Anterior cingulate cortex (tissue), 58 donors: Measurements from ENCODE around the gene CRB1.
"Not testable (repeated sequence)": the region's sequence is repeated elsewhere in the genome, so short reads cannot be mapped to it uniquely, and the experiment has no call there.

Experiments used
- DNase-seq, 58 donors: peaks; one replicate each; lab custom pipeline; 2025; lab: John Stamatoyannopoulos, UW

Gene CRB1

DNA sequence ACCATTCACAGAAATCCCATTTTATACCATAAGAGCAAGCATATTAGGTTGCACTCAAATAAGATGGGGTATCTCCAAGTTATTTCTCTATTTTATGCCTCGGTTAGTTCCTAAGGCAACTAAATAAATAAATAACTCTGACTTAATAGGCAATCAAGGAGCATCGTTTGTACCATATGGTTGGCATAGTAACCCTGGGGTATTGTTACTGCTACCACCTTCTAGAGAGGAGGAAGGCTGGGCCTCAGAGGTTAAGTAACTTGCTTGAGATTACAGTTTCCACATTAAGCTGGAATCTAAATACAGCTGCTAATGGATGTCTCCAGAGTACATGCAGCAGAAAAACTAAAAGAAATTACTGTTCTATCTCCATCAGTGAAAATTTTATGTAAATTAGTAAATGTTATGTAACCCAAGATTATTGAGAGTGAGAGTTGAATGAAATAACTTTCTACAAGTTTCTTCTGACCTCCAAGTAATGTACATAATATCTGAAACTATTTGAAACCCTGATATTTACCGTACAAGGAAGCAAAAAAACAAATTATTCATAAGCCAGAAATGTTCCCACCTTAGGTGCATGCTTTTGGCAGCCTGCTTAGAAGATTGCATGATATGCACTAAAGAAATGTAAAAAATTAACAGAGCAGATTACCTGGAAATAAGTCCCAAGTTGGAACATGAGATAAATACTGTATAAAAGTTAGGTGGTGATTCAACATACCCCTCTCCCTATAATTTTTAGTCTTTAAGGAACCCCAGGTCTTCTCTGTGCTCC lies 127.0 kb downstream of the CRB1 start:
- no peak for DNase-seq

DNA sequence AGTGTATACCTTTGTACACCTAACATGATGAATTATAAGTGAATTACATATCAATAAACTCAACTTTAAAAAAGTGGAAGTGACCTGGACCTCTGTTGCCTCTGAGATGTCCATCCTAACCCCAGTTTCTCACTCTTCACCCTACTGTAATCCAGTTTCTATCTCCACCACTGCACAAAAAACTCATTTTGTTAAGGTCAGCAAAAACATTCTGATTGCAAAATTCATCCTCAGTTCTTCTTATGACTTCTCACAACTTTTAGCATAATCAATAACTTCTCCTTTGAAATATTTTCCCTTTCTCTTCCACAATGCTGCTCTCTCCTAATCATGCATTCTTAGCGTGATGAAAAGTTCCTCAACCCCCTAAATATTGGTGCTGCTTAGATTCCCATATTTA lies 129.8 kb downstream of the CRB1 start:
- DNase-seq = no peak

DNA sequence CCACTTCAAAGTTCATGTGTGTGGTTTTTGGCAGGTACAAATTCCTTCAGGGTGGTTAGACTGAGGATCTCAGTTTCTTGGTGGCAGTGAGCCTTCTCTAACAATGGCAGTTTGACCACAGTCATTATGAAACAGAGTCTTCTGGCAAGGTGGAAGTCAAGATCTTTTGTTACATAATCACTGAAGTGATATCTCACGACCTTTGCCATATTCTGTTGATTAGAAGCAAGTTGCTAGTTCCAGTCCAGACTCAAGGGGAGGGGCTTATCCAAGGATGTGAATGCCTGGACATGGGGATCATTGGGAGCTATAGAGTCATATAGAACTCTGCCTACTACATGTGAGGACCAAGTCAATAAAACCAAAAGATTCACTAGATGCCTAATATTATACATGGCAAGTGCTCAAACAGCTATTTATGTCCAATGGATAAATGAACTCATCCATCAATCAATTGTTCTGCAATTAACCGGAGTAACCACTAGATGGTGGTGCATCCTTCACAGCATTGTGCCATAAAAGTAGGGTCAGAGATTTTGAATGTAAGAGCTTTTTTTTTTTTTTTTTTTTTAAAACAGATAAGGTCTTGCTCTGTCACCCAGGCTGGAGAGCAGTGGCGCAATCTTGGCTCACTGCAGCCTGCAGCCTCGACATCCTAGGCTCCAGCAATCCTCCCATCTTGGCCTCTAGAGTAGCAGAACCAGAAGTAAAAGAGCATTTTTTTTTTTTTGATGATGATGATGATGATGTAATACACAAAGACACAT lies 131.9 kb downstream of the CRB1 start:
- no peak for DNase-seq

GRCh38 chr1:197400522-197400902 lies 132.5 kb downstream of the CRB1 start:
- no peak for DNase-seq

GRCh38 chr1:197402189-197402588 lies 134.1 kb downstream of the CRB1 start:
- no peak for DNase-seq

GRCh38 chr1:197404774-197405173 lies 136.7 kb downstream of the CRB1 start:
- not testable (repeated sequence) for DNase-seq

DNA sequence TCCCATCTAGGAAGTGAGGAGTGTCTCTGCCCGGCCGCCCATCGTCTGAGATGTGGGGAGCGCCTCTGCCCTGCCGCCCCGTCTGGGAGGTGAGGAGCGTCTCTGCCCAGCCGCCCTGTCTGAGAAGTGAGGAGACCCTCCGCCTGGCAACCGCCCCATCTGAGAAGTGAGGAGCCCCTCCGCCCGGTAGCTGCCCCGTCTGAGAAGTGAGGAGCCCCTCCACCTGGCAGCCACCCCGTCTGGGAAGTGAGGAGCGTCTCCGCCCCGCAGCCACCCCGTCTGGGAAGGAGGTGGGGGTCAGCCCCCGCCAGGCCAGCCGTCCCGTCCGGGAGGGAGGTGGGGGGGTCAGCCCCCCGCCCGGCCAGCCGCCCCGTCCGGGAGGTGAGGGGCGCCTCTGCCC lies 137.6 kb downstream of the CRB1 start:
- DNase-seq = not testable (repeated sequence)

GRCh38 chr1:197413564-197413963 lies 145.5 kb downstream of the CRB1 start:
- no peak for DNase-seq

DNA sequence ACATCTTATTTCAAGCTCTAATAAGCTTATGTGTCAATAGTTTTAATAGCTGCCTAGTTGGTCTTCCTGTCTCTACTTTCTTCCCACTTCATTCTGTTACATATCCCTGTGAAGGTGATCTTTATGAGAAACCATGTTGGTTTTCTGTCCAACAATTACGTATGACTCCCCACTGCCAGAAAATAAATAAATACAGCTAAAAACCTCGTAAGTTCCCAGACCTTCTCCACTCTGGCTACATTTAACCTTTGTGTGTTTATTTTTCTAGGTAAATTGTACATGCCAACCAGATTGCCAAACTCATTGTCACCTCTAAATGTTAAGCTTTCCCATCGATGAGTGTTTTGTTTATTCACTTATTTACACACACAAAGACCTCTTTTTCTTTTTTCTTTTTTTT lies 147.2 kb downstream of the CRB1 start:
- no peak for DNase-seq

DNA sequence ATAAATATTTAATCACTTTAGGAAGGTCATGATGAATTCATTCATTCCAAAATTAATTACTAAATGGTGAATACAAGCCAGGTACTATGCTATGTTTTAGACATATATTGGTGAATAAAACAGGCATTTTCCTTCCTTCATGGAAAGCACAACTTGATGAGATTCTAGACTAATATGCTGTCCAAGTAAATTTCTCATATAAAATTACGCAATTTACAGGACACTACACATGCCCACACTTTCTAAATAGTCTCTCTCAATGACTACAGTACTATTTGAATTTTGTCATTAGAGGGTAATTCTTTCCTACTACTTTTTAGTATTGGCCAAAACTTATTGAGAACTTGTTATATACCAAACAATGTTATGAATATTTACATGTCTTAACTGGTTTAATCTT lies 150.6 kb downstream of the CRB1 start:
- DNase-seq = no peak

- DNase-seq = no peak
These were observed 154.9 kb downstream of the CRB1 start for GRCh38 chr1:197422993-197423392.

GRCh38 chr1:197424380-197424779 lies 156.3 kb downstream of the CRB1 start:
- no peak for DNase-seq

DNA sequence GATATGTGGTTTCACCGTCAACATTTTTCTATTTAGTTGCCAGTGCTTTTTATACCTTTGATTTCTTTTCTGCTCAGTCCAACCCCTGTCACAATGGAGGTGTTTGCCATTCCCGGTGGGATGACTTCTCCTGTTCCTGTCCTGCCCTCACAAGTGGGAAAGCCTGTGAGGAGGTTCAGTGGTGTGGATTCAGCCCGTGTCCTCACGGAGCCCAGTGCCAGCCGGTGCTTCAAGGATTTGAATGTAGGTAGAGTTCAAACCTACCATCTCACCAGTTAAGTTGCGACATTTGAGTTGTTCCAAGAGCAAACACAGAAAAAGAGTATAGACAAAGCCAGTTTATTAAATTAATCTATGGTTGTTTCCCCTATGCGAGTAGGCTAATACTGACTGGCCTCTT lies 161.3 kb downstream of the CRB1 start:
- no peak for DNase-seq

- peak in 1 of 58 donors; percentile 3 for DNase-seq
These were observed 167.2 kb downstream of the CRB1 start for GRCh38 chr1:197435224-197435623.

DNA sequence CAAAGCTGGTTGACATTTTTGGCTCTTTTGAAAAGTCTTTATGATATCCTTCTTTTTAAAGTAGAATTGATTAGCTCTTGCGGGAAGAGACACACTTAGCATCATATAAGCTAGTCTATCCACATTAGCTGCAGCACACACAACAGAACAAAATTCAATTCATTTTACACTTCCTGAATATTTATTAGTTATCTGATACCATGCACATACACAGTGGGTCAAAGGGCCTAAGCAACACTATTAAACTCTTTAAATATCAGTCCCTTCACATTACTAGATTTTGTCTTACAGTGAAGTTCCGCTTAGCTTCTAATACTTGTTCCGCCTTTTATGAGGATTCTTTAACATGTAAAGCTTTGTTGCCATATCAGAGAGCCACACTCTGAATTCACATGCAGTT lies 169.5 kb downstream of the CRB1 start:
- no peak for DNase-seq

GRCh38 chr1:197438010-197438790 lies 170.1 kb downstream of the CRB1 start:
- DNase-seq = no peak

DNA sequence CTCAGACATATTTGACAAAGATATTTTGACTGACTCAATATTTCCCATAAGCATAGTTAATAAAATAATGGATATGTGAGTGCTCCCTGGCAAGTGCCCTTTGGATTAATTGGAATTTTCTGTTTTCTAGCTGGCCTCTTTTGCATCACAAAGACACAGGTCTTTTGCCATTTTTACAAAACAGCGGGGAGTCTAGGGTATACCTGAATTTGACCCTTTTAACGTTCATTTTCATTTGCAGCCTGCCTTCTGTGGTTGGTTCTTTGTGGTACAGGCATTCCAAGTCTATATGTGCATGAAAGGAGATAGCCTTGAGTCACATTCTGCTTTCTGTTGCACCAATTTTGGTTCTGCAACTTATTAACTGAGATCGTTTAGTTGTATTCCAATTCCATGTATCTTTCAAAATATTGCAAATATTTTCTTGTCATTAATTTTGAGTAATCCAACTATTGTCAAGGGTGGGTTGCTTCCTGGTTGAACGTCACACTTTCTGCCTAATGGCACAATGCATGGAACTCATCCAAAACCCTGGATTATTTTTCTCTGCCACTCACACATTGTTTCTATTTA lies 171.7 kb downstream of the CRB1 start:
- DNase-seq = no peak

- DNase-seq = no peak
These were observed 172.7 kb downstream of the CRB1 start for GRCh38 chr1:197440715-197441114.

DNA sequence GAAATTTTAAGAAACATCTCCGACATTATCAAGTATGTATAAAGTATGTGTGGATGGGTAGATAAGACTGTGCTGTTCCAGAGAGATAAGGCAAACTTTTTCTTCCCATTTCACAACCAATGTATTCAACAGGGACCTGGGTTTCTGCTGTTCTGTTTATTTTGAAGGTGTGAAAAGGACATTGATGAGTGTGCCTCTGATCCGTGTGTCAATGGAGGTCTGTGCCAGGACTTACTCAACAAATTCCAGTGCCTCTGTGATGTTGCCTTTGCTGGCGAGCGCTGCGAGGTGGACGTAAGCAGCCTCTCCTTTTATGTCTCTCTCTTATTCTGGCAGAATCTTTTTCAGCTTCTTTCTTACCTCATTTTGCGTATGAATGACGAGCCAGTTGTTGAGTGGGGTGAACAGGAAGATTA lies 174.0 kb downstream of the CRB1 start:
- peak in 3 of 58 donors; percentile 2 to 17 (median 3) for DNase-seq

DNA sequence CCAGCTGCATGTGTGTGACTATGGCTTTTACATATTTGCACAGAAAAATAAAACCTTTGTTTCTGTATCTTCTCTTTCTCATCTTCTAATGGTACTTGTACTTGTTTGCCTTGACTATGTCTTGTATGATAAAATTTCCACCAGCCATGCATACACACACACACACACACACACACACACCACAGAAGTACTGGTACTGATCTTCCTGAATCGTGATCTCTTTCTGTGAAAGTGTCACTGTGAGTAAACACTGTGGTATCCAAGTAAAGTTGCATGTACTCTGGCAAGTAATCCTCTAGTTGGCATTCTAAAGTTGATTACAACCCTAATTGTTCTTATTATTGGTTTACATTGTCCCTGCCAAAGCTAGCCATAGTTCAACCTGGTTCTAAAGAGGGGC lies 176.7 kb downstream of the CRB1 start:
- no peak for DNase-seq
